HCT116 (cell line): Measurements from ENCODE around the gene FGB. TPM values are rescaled to one million over a fixed set of nuclear protein-coding genes. Genes with fewer than 3 reads are reported as not detected.

ENCODE experiments used
- ATAC-seq: fragments of 200-7000 bp; cut with Tn5 transposase; 2 replicates; pipeline ENCODE4 v1.9.1; 2020; ENCODE audit warnings: mild to moderate bottlenecking, moderate library complexity
- BruUV-seq: library from RNA; stranded (reverse); fragments of 400-500 nt; replicated peaks from 2 replicates; lab custom pipeline; 2021; lab: Mats Ljungman, UMichigan
- CTCF ChIA-PET: fragments of 300-600 bp; sonication (Branson Sonifier 250); formaldehyde crosslinking; loops from one replicate; lab custom pipeline; 2021; ENCODE audit warnings: antibody characterized with exemption; lab: Charles Lee
- POLR2A ChIA-PET: fragments of 300-600, 350-600 bp; sonication (Branson Sonifier 250); formaldehyde crosslinking; loops from one replicate; lab custom pipeline; 2021; ENCODE audit warnings: antibody characterized with exemption; lab: Charles Lee
- RAD21 ChIA-PET, 2 experiments: fragments of 300-600 bp; sonication (Branson Sonifier 250); formaldehyde crosslinking; loops; one replicate each; lab custom pipeline; 2023; ENCODE audit warnings: low total read pairs in 2 of 2; ENCODE audit not compliant: uncharacterized antibody in 2 of 2, unreplicated experiment in 2 of 2, low non-redundant PET in 1 of 2; lab: Charles Lee
- DNase-seq: peaks from one replicate; pipeline ENCODE4 v3.0.0-alpha.2; 2010; ENCODE audit warnings: low read depth, low spot score
- H2AFZ ChIP-seq: fragments of 200-600 bp; shearing (Covaris generic), sonication (generic); 2 replicates; pipeline ENCODE4 v1.6.1; 2017; ENCODE audit warnings: low read depth, mixed run types, mixed read lengths, antibody characterized with exemption, low read length; ENCODE audit not compliant: poor library complexity, severe bottlenecking
- H3K27ac ChIP-seq: 2 replicates; pipeline ENCODE4 v1.5.1; 2012; ENCODE audit warnings: low read depth, low read length
- H3K27me3 ChIP-seq: fragments of 200-600 bp; sonication (generic); 2 replicates; pipeline ENCODE4 v1.6.1; 2016; ENCODE audit warnings: mixed run types, low read length, mixed read lengths; ENCODE audit not compliant: insufficient read depth
- H3K36me3 ChIP-seq, 2 experiments: fragments of 200-500 bp in 1 of 2; fragments of 200-600 bp in 1 of 2; sonication (Bioruptor generic) in 1 of 2; sonication (generic) in 1 of 2; 2 replicates each; pipeline versions ENCODE4 v1.5.1 to v1.6.1; 2014 to 2016; ENCODE audit warnings: low read length in 2 of 2, inconsistent platforms in 1 of 2, mixed read lengths in 1 of 2, mixed run types in 1 of 2; ENCODE audit not compliant: insufficient read depth in 2 of 2, control insufficient read depth in 1 of 2
- H3K4me1 ChIP-seq, 2 experiments: fragments of 200-600 bp in 1 of 2; sonication (generic) in 1 of 2; 2 replicates each; pipeline versions ENCODE4 v1.5.1 to v1.6.1; 2012 to 2017; ENCODE audit warnings: low read length in 2 of 2, inconsistent platforms in 1 of 2, mild to moderate bottlenecking in 1 of 2, mixed read lengths in 1 of 2, mixed run types in 1 of 2, moderate library complexity in 1 of 2; ENCODE audit not compliant: insufficient read depth in 2 of 2, control insufficient read depth in 1 of 2
- H3K4me2 ChIP-seq: fragments of 200-600 bp; sonication (generic); 2 replicates; pipeline ENCODE4 v1.6.1; 2017; ENCODE audit warnings: mixed run types, low read length, mixed read lengths
- H3K4me3 ChIP-seq, 2 experiments: fragments of 200-600 bp in 1 of 2; sonication (generic) in 1 of 2; replicated peaks in 1 of 2; 2 replicates each; pipeline ENCODE4 v1.5.1; 2011 to 2016; ENCODE audit warnings: low read length in 2 of 2, control low read depth in 1 of 2, low read depth in 1 of 2, mild to moderate bottlenecking in 1 of 2, mixed read lengths in 1 of 2, mixed run types in 1 of 2
- H3K79me2 ChIP-seq: fragments of 200-600 bp; sonication (generic); 2 replicates; pipeline ENCODE4 v1.6.1; 2017; ENCODE audit warnings: mild to moderate bottlenecking, mixed run types, low read length, moderate library complexity, mixed read lengths; ENCODE audit not compliant: insufficient read depth
- H3K9ac ChIP-seq: fragments of 200-600 bp; sonication (generic); 2 replicates; pipeline ENCODE4 v1.6.1; 2016; ENCODE audit warnings: low read length, mixed read lengths
- H3K9me2 ChIP-seq: fragments of 200-600 bp; sonication (generic), shearing (Covaris generic); 2 replicates; pipeline ENCODE4 v1.6.1; 2017; ENCODE audit warnings: mixed run types, mild to moderate bottlenecking, moderate library complexity; ENCODE audit not compliant: insufficient read depth
- H3K9me3 ChIP-seq, 2 experiments: fragments of 200-500 bp in 1 of 2; fragments of 200-600 bp in 1 of 2; sonication (Bioruptor generic) in 1 of 2; sonication (generic) in 1 of 2; 2 replicates each; pipeline ENCODE4 v1.6.1; 2014 to 2017; ENCODE audit warnings: low read length in 2 of 2, mixed read lengths in 2 of 2, inconsistent platforms in 1 of 2, low read depth in 1 of 2, mild to moderate bottlenecking in 1 of 2, mixed run types in 1 of 2, moderate library complexity in 1 of 2; ENCODE audit not compliant: control insufficient read depth in 1 of 2, insufficient read depth in 1 of 2
- H4K20me1 ChIP-seq: fragments of 200-600 bp; sonication (generic), shearing (Covaris generic); 2 replicates; pipeline ENCODE4 v1.6.1; 2017; ENCODE audit warnings: mixed run types, mild to moderate bottlenecking, moderate library complexity; ENCODE audit not compliant: insufficient read depth
- ATF3 ChIP-seq: IDR thresholded peaks from 2 replicates; pipeline ENCODE4 v1.6.1; 2012
- CBX3 ChIP-seq: IDR thresholded peaks from 2 replicates; pipeline ENCODE4 v1.6.1; 2012; ENCODE audit warnings: low read depth
- CEBPB ChIP-seq: IDR thresholded peaks from 2 replicates; pipeline ENCODE4 v1.6.1; 2012; ENCODE audit warnings: low read depth
- CTCF ChIP-seq, 3 experiments: fragments of 200-600 bp in 1 of 3; sonication (generic) in 1 of 3; IDR thresholded peaks in 2 of 3; conservative IDR thresholded peaks in 1 of 3; 2 replicates each; pipeline ENCODE4 v1.5.1; 2012 to 2017; ENCODE audit warnings: low read depth in 2 of 3, low read length in 2 of 3, antibody characterized with exemption in 1 of 3, borderline replicate concordance in 1 of 3, control low read depth in 1 of 3, mild to moderate bottlenecking in 1 of 3, mixed read lengths in 1 of 3, mixed run types in 1 of 3, moderate library complexity in 1 of 3; ENCODE audit not compliant: insufficient read depth in 1 of 3
- EGR1 ChIP-seq: IDR thresholded peaks from 2 replicates; pipeline ENCODE4 v1.6.1; 2012; ENCODE audit warnings: low read depth
- ELF1 ChIP-seq: IDR thresholded peaks from 2 replicates; pipeline ENCODE4 v1.6.1; 2012; ENCODE audit warnings: low read depth, borderline replicate concordance
- EZH2 ChIP-seq: fragments of 200-600 bp; sonication (generic); IDR thresholded peaks from 2 replicates; pipeline ENCODE4 v1.6.1; 2017; ENCODE audit warnings: antibody characterized with exemption, mixed run types
- FOSL1 ChIP-seq: IDR thresholded peaks from 2 replicates; pipeline ENCODE4 v1.6.1; 2012; ENCODE audit warnings: low read depth
- MAX ChIP-seq: IDR thresholded peaks from 2 replicates; pipeline ENCODE4 v1.6.1; 2012
- POLR2A ChIP-seq: IDR thresholded peaks from 2 replicates; pipeline ENCODE4 v1.7.0; 2011; ENCODE audit warnings: borderline replicate concordance; ENCODE audit not compliant: insufficient read depth, insufficient read length; ENCODE audit errors: extremely low read depth
- POLR2AphosphoS5 ChIP-seq: IDR thresholded peaks from 2 replicates; pipeline ENCODE4 v1.6.1; 2011; ENCODE audit warnings: mild to moderate bottlenecking, low read depth, low read length, moderate library complexity
- REST ChIP-seq: IDR thresholded peaks from 2 replicates; pipeline ENCODE4 v1.6.1; 2012; ENCODE audit warnings: low read depth
- SP1 ChIP-seq: IDR thresholded peaks from 2 replicates; pipeline ENCODE4 v1.6.1; 2012; ENCODE audit warnings: low read depth
- SRF ChIP-seq: IDR thresholded peaks from 2 replicates; pipeline ENCODE4 v1.6.1; 2012; ENCODE audit warnings: low read depth
- TCF7L2 ChIP-seq: IDR thresholded peaks from 2 replicates; pipeline ENCODE4 v1.7.0; 2011; ENCODE audit warnings: borderline replicate concordance, inconsistent platforms; ENCODE audit not compliant: insufficient read depth, insufficient read length; ENCODE audit errors: extremely low read depth
- YY1 ChIP-seq: IDR thresholded peaks from 2 replicates; pipeline ENCODE4 v1.6.1; 2011; ENCODE audit warnings: low read length, low read depth, moderate library complexity, mild to moderate bottlenecking; ENCODE audit not compliant: insufficient replicate concordance; ENCODE audit errors: extremely low read depth
- ZBTB33 ChIP-seq: IDR thresholded peaks from 2 replicates; pipeline ENCODE4 v1.6.1; 2011; ENCODE audit warnings: mild to moderate bottlenecking, low read length, moderate library complexity; ENCODE audit not compliant: insufficient replicate concordance; ENCODE audit errors: extremely low read depth
- ZFX ChIP-seq: fragments of 450-650 bp; IDR thresholded peaks from 2 replicates; pipeline ENCODE4 v1.6.1; 2017
- ZNF274 ChIP-seq: fragments of 200-500 bp; sonication (Bioruptor generic); IDR thresholded peaks from 2 replicates; pipeline ENCODE4 v1.6.1; 2014; ENCODE audit warnings: mild to moderate bottlenecking, low read depth, low read length, inconsistent platforms
- intact Hi-C: fragments of 100-400 bp; cut with micrococcal nuclease; formaldehyde crosslinking; loops from 2 replicates; pipeline ENCODE4 v1.10.0; 2022
- total RNA-seq: library from RNA; stranded (reverse); gene quantifications from one replicate; pipeline ENCODE4 v1.2.1, GENCODE V29; 2021; ENCODE audit not compliant: unreplicated experiment

Gene FGB
- total RNA-seq, 1 experiment from 2014 or later: 2.0 TPM

GRCh38 chr4:154565704-154566103 is 2.9 kb downstream of the FGB start:
- H3K4me1 ChIP-seq: no peaks in the 10 kb centered on the region
- TF ChIP-seq EGR1 (no peak), ZNF274 (no peak), ZBTB33 (no peak), ELF1 (no peak), CEBPB (no peak), TCF7L2 (no peak), ZFX (no peak), EZH2 (no peak), POLR2AphosphoS5 (no peak), REST (no peak), MAX (no peak), SRF (no peak), FOSL1 (no peak), YY1 (no peak), SP1 (no peak), CBX3 (no peak), ATF3 (no peak), CTCF (IDR thresholded peaks at IDR 0.05 in 2 of 3, conservative IDR thresholded peaks at IDR 0.05 in 1 of 3; ENCODE audit: borderline replicate concordance in 1 of 3, insufficient read depth in 1 of 3, low read depth in 2 of 3, low read length in 2 of 3) (no peak), POLR2A (no peak)
- CTCF ChIA-PET: no interaction called here
- H3K9ac ChIP-seq: no peak overlapping the region
- no peaks in the 10 kb centered on the region for H3K27me3 ChIP-seq
- RAD21 ChIA-PET: no interaction called here
- no peak overlapping the region for H2AFZ ChIP-seq
- intact Hi-C loops: no loop called here
- no peaks in the 10 kb centered on the region for H4K20me1 ChIP-seq
- H3K36me3 ChIP-seq: no peaks in the 10 kb centered on the region
- H3K4me3 ChIP-seq: no peak overlapping the region
- DNase-seq: no peak
- H3K9me3 ChIP-seq: no peaks in the 10 kb centered on the region
- no peaks in the 10 kb centered on the region for H3K79me2 ChIP-seq
- no TSS peak for BruUV-seq
- ATAC-seq: no peak
- POLR2A ChIA-PET: no interaction called here
- H3K9me2 ChIP-seq: no peaks in the 10 kb centered on the region
- H3K4me2 ChIP-seq: no peak overlapping the region
- no peak overlapping the region for H3K27ac ChIP-seq
